Left ventricle myocardium inferior (tissue), 1 donor: ENCODE measurements around the gene FBN1. TPM values are rescaled to one million over a fixed set of nuclear protein-coding genes. Genes with fewer than 3 reads are reported as not detected.
A peak's percentile ranks its signal among the peaks of the same experiment; 100 is the strongest.

Source experiments
- DNase-seq: peaks from one replicate; pipeline ENCODE4 v3.0.0-alpha.2; 2020
- H3K27ac ChIP-seq: fragments of 200-600 bp; replicated peaks from 2 replicates; pipeline ENCODE4 v1.8.0; 2021
- H3K27me3 ChIP-seq: fragments of 200-600 bp; 2 replicates; pipeline ENCODE4 v1.8.0; 2021; ENCODE audit warnings: low read depth
- H3K36me3 ChIP-seq: fragments of 200-600 bp; 2 replicates; pipeline ENCODE4 v1.8.0; 2021
- H3K4me1 ChIP-seq: fragments of 200-600 bp; 2 replicates; pipeline ENCODE4 v1.8.0; 2021
- H3K4me3 ChIP-seq: fragments of 200-600 bp; 2 replicates; pipeline ENCODE4 v1.8.0; 2021; ENCODE audit warnings: mild to moderate bottlenecking, moderate library complexity
- H3K9me3 ChIP-seq: fragments of 200-600 bp; replicated peaks from 2 replicates; pipeline ENCODE4 v1.8.0; 2021
- intact Hi-C: fragments of 100-400 bp; cut with micrococcal nuclease; formaldehyde crosslinking; loops from one replicate; pipeline ENCODE4 v1.11.0; 2022
- total RNA-seq: library from RNA; stranded (reverse); fragmentation: NEBNext Ultra II Directional; extraction: Animal tissue kit (Norgen Biotek cat#: 25700); gene quantifications from one replicate; pipeline ENCODE4 v1.2.1, GENCODE V29; 2021
- TF ChIP-seq, protein P1 (sequence below): fragments of 200-600 bp; IDR thresholded peaks from 2 replicates; pipeline ENCODE4 v1.8.0; 2021; ENCODE audit warnings: antibody characterized with exemption, mild to moderate bottlenecking, borderline replicate concordance
- donor health status: DM: no; HTN: yes; CAD: no; lungs with severe emphysema.

FBN1 gene
- total RNA-seq, 1 donor from 2014 or later, result 45.5 TPM

DNA sequence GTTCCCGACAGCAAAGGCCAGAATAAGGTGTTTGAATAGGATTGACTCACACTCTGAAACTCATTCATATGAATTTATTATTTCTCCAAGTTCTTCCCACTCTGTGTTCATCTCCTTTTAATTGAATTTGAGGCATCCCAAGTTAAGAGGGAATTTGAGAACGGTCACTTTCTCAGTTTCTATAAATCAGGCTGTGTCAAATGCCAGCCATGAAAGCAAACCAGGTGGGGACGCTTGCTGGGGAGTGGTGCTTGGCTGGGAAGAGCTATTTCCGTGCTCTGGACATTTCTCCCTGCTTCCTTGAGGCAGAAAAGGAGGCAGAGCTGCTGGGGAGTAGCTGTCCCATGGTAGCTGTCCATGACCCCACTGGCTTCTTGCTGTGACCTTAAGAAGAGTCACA is 116.6 kb downstream of the FBN1 start:
- H3K4me1 ChIP-seq, result no peaks in the 10 kb centered on the region
- intact Hi-C loops, result no loop called here
- DNase-seq, result no peak
- H3K27me3 ChIP-seq, result no peaks in the 10 kb centered on the region
- no peaks in the 10 kb centered on the region for H3K9me3 ChIP-seq
- H3K36me3 ChIP-seq, result peaks cover 29% of the 10 kb centered on the region
- H3K4me3 ChIP-seq, result no peak overlapping the region
- H3K27ac ChIP-seq, result no peak overlapping the region
- TF ChIP-seq, protein P1, sequence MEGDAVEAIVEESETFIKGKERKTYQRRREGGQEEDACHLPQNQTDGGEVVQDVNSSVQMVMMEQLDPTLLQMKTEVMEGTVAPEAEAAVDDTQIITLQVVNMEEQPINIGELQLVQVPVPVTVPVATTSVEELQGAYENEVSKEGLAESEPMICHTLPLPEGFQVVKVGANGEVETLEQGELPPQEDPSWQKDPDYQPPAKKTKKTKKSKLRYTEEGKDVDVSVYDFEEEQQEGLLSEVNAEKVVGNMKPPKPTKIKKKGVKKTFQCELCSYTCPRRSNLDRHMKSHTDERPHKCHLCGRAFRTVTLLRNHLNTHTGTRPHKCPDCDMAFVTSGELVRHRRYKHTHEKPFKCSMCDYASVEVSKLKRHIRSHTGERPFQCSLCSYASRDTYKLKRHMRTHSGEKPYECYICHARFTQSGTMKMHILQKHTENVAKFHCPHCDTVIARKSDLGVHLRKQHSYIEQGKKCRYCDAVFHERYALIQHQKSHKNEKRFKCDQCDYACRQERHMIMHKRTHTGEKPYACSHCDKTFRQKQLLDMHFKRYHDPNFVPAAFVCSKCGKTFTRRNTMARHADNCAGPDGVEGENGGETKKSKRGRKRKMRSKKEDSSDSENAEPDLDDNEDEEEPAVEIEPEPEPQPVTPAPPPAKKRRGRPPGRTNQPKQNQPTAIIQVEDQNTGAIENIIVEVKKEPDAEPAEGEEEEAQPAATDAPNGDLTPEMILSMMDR, result no peak

DNA sequence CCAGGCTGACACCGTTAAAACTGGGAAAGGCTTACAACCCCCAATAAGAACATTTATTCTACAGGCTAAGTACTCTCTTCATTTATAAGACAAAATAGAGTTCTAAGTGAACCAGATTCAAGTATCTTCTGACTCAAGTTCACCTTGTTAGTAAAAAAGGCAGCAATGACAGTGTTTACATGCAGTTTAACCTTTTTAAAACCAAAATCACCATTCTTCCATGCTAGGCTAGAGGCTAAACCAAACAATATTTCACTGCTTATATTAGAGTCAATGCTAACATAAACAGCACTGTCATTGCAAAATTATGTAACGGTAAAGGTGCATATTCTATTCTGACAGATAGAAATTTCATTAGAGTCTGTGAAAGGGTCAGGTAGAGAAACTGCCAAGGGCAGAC is 118.0 kb downstream of the FBN1 start:
- H3K27me3 ChIP-seq, result no peaks in the 10 kb centered on the region
- H3K4me3 ChIP-seq, result no peak overlapping the region
- H3K36me3 ChIP-seq, result peaks cover 36% of the 10 kb centered on the region
- H3K9me3 ChIP-seq, result no peaks in the 10 kb centered on the region
- DNase-seq, result no peak
- TF ChIP-seq, protein P1, result no peak
- no peak overlapping the region for H3K27ac ChIP-seq
- H3K4me1 ChIP-seq, result no peaks in the 10 kb centered on the region
- intact Hi-C loops, result no loop called here

DNA sequence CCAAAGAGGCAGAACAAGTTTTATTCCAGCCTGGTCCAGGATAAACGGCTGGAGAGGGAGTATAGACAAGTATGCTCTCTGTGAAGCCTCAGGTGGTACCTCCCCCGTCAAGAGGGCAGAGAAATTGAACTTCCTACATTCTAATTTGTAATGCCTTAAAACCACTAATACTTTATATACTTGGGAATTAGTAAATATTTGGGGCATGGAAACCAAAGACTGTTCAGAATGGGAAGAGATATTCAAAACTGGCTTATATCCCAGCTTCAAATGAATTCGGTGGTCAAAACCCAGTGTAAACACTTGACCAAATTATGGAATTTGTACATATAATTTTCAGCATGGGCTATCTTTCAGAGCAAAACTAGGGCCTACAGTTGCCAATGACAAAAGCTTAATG is 122.6 kb downstream of the FBN1 start:
- Histone ChIP-seq H3K4me1 (no peaks in the 10 kb centered on the region), H3K4me3 (no peak overlapping the region), H3K36me3 (peaks cover 55% of the 10 kb centered on the region), H3K27ac (no peak overlapping the region), H3K27me3 (no peaks in the 10 kb centered on the region), H3K9me3 (no peaks in the 10 kb centered on the region)
- intact Hi-C loops, result no loop called here
- no peak for DNase-seq
- TF ChIP-seq, protein P1, result no peak

DNA sequence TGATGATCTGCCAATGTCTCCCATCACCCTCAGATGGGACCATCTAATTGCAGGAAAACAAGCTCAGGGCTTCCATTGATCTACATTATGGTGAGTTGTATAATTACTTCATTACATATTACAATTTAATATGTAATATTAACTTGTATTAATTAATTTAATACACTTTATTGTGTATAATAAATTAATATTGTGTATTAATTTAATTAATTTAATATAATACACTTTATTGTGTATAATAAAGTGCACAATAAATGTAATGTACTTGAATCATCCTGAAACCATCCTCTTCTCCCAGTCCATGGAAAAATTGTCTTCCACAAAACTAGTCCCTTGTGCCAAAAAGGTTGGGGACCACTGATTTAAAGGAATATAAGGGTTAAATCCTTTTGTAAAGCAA is 123.4 kb downstream of the FBN1 start:
- TF ChIP-seq, protein P1, result no peak
- Histone ChIP-seq H3K27me3 (no peaks in the 10 kb centered on the region), H3K9me3 (no peaks in the 10 kb centered on the region), H3K4me3 (no peak overlapping the region), H3K4me1 (no peaks in the 10 kb centered on the region), H3K36me3 (peaks cover 55% of the 10 kb centered on the region), H3K27ac (no peak overlapping the region)
- no peak for DNase-seq
- intact Hi-C loops, result no loop called here

DNA sequence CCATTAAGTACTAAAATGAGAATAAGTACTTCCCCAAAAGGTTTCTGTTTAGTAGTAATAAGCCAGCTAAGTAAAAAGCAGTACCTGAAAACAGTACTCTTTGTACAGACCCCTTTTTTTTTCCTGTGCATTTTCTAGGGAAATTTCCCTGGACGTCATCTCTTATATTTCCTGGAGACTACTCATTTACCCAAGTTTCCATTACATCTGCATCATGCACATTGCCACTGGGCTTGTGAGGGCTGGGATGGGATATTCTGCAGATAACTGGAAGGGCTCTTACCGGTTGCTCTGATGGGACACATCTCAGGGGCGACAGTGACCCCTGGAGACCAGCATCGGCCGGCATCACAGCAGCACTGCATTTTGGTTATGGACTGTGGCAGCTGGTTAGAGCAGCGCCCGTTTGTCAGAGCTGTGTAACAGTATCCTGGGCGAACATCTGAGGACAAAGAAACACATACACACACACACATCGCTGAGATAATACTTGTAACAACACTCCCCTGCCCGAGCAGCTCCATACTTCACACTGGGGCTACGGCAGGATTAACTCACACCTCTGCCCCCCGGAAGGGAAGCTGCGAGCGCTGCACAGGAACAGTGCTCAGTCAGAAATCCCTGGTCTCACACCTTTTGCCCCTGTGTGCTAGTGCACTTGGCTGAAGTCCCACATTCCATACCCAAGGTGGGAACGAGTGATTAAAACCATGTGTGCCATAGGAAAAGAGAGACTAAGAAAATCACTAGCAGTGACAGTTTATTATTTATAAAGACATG is 124.9 kb downstream of the FBN1 start:
- peaks cover 49% of the 10 kb centered on the region for H3K36me3 ChIP-seq
- intact Hi-C loops, result no loop called here
- H3K9me3 ChIP-seq, result no peaks in the 10 kb centered on the region
- TF ChIP-seq, protein P1, result peak; percentile 9
- H3K27me3 ChIP-seq, result no peaks in the 10 kb centered on the region
- no peak overlapping the region for H3K27ac ChIP-seq
- no peak for DNase-seq
- H3K4me1 ChIP-seq, result no peaks in the 10 kb centered on the region
- no peak overlapping the region for H3K4me3 ChIP-seq
